ENCODE measurements around the gene MCUB. TPM values are rescaled to one million over a fixed set of nuclear protein-coding genes. Genes with fewer than 3 reads are reported as not detected.
"Not testable (repeated sequence)": the region's sequence is repeated elsewhere in the genome, so short reads cannot be mapped to it uniquely, and the experiment has no call there.

MCUB gene
- 10 to 100 TPM; 17.4 to 18.9 TPM for total RNA-seq
- long read RNA-seq, donor 1, transcript MCUB-201 (8 exons, 2,278 nt), result major isoform, 7 of 8 reads
- long read RNA-seq, donor 1, partial matches to known transcripts, result 0 of 8 reads
- long read RNA-seq, donor 1, other reads (novel, unspliced or antisense), result 1 of 8 reads
- long read RNA-seq, donor 2, transcript MCUB-201 (8 exons, 2,278 nt), result major isoform, 52 of 64 reads
- long read RNA-seq, donor 2, partial matches to known transcripts, result 0 of 64 reads
- long read RNA-seq, donor 2, other reads (novel, unspliced or antisense), result 12 of 64 reads

DNA sequence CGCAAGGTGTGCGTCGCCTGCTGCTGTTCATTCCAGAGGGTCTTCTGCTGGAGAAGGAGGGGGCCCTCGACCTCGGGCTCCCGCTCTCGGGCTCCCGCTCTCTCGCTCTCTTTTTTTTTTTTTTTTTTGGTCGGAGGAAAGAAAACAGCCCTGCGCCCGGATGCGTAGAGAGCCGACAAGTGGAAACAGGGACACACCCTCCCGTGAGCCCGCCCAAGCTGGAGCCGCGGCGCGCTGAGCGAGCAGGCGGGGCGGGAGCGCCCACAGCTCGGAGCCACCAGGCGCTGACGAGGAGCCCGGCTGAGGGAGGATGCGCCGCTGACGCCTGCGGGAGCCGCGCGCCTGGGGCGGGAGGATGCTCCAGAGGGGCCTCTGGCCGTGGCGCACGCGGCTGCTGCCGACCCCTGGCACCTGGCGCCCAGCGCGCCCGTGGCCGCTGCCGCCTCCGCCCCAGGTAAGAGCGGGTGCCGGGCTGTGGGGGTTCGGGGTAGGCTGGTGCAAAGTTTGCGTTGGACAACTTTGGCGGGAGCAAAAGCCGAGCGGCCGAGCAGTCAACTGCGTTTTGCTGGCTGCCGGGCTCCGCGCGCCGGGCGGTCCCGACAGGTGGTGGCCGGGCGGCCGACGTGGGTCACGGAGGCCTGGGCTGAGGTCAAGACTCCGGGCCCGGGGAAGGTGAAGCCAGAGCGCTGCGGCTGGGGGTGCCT is at the start of gene MCUB:
Gene MCUB (plus strand): TSS at position 264 of the 704 bp plus-strand sequence. CDS start 92 bp downstream, at position 356.
- intact Hi-C loops (cut with DNase I), result no loop called here
- DNase-seq (ENCODE audit: low spot score), result peak; percentile 97

- intact Hi-C loops (cut with DNase I), result no loop called here
Observed at GRCh38 chr4:109510687-109511086, 49.4 kb upstream of the MCUB start.

DNA sequence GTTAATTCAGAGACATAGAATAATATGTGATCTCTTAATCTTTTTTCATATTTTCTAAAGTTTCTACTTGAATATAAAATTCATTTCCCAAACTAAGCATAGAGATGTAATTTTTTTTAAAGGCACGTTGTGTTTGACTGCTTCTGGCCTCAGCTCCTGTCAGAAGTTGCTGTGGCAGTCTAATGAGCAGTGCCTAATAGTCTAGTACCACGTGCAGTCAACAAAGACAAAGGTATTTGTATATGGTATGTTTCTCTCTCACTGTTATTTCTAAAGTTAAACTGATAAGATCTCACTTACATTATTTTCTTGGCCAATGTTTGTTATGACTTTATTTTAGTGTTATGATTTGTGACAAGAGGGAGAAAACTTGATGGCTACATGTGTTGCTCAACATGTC is 48.6 kb upstream of the MCUB start:
- DNase-seq (ENCODE audit: low spot score), result no peak
- intact Hi-C loops (cut with DNase I), result no loop called here

More at GRCh38 chr4:109510687-109511086, 49.4 kb upstream of the MCUB start:
- no peak for DNase-seq (ENCODE audit: low spot score)

GRCh38 chr4:109513368-109513767 is 46.7 kb upstream of the MCUB start:
- intact Hi-C loops (cut with DNase I); DNase-seq (ENCODE audit: low spot score): not testable (repeated sequence)

- intact Hi-C loops (cut with DNase I), result no loop called here
- no peak for DNase-seq (ENCODE audit: low spot score)
Observed at GRCh38 chr4:109532182-109532581, 27.9 kb upstream of the MCUB start.

- DNase-seq (ENCODE audit: low spot score), result no peak
- intact Hi-C loops (cut with DNase I), result no loop called here
Observed at GRCh38 chr4:109545401-109545800, 14.6 kb upstream of the MCUB start.

GRCh38 chr4:109547394-109547793 is 12.7 kb upstream of the MCUB start:
- intact Hi-C loops (cut with DNase I), result no loop called here

DNA sequence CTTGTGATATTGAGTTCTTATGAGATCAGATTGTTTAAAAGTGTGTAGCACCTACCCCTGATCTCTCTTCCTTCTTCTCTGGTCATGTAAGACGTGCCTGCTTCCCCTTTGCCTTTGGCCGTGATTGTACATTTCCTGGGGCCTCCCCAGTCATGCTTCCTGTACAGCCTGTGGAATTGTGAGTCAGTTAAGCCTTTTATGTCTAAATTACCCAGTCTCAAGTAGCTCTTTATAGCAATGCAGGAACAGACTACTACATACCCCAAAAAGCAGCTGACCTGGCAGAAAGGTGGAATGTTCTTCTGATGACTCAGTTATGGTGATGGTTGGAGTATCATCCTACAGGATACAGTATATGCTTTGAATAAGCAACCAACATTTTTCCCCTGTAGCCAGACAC is 11.4 kb upstream of the MCUB start:
- DNase-seq (ENCODE audit: low spot score), result no peak
- intact Hi-C loops (cut with DNase I), result no loop called here

More at GRCh38 chr4:109547394-109547793, 12.7 kb upstream of the MCUB start:
- no peak for DNase-seq (ENCODE audit: low spot score)

DNA sequence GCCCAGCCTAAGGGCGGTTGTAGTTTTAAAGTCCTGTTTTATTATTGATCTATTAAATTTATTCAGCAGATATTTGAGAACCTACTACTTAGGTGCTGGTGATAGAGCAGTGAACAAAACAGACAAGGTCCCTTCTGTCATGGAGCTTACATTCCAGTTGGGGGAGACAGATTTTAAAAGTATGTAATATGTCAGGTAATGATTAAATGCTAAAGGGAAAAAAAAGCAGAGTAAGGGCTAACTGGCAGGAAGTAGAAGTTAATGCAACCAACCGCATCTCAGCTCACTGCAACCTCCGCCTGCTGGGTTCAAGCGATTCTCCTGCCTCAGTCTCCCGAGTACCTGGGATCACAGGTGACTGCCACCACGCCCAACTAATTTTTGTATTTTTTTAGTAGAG is 7.8 kb upstream of the MCUB start:
- intact Hi-C loops (cut with DNase I), result no loop called here
- DNase-seq (ENCODE audit: low spot score), result no peak

- no peak for DNase-seq (ENCODE audit: low spot score)
- intact Hi-C loops (cut with DNase I), result no loop called here
Observed at GRCh38 chr4:109553130-109553529, 6.9 kb upstream of the MCUB start.

DNA sequence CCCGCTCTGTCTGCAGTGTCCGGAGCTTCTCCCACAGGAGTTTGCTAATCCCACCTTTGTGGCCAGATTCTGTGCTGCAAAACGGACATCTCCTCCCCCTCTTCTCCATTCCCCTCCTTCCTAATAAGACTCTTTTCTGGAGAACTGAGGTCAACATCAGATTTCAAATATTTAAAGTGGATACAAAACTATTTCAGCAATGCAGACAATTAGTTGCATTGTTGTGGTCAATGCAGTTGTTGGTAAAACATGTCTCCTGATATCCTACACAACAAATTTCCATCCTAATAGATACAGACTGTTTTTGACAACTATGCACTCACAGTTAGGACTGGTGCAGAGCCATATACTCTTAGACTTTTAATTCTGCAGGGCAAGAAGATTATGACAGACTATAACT is 5.1 kb upstream of the MCUB start:
- intact Hi-C loops (cut with DNase I), result no loop called here
- DNase-seq (ENCODE audit: low spot score), result no peak

DNA sequence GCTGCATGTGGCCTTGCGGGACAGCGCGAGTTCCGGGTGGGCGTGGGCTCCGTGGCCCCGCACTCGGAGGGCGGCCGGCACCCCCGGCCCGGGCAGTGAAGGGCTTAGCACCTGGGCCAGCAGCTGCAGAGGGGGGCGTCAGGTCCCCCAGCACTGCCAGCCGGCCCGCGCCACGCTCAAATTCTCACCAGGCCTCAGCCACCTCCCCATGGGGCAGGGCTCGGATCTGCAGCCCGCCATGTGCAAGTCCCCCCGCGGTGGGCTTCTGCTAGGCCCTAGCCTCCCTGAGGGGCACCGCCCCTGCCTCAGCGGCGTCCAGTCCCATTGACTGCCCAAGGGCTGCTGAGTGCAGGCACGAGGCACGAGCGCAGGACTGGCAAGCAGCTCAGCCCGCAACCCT is 2.6 kb upstream of the MCUB start:
- no peak for DNase-seq (ENCODE audit: low spot score)
- intact Hi-C loops (cut with DNase I), result no loop called here

- DNase-seq (ENCODE audit: low spot score); intact Hi-C loops (cut with DNase I): not testable (repeated sequence)
Observed at GRCh38 chr4:109558095-109558494, 2.0 kb upstream of the MCUB start.

DNA sequence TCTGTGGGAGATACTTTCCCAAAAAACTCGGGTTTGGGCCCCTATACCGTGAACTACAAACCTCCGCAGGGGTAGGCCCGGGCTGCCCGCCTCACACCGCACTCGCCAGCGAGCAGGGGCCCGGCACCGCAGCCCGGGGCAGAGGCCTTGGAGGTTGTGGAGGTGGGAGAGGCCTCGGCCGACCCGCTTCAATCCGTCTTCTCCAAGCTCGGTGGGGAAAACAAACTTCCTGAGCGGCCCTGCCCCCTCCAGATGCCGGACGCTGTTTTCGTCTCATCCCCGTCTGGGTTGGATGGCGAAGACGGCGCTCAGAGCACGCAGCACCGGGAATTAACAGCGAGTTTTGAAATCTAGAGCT is 442 bp upstream of the MCUB start:
- intact Hi-C loops (cut with DNase I), result no loop called here
- peak; percentile 84 for DNase-seq (ENCODE audit: low spot score)

DNA sequence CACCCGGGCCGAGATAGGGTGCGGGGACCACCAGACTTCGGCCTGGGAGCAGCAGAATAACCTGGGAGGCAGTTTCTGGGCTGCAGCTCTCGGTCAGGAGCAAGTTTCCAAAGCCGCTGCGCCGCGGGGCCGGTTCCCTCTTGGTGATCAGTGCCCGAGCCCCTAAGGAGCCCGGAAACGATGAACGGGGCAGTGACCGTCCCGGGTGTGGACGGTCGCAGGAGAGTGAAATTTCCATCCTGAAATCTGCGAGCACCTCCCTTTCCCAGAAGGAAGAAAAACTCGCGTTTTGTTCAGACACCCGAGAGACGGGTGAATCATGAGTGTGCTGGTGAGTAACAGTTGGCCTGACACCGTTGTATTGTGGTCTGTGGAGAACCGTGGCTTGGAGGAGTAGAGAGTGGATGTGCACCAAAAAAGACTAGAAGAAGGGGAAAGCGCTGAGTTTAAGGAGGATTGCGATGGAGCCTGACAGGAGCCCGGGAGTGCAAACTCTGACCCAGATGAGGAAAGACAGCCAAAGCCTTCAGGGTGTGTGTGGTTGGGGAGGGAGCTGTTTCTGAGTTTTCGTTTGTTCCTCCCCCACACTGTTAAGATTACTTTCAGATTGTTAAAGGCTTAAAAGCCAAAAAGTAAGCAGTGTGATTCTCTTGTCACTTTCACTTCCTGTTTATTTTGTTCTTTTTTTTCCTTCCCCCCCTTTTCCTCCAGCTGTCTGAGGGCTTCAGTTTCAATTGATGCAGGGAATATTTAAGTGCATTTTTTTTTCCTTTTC is 828 bp downstream of the MCUB start:
- DNase-seq (ENCODE audit: low spot score), result peak; percentile 87
- intact Hi-C loops (cut with DNase I), result no loop called here

- intact Hi-C loops (cut with DNase I), result no loop called here
- DNase-seq (ENCODE audit: low spot score), result no peak
Observed at GRCh38 chr4:109562457-109563239, 2.6 kb downstream of the MCUB start.

DNA sequence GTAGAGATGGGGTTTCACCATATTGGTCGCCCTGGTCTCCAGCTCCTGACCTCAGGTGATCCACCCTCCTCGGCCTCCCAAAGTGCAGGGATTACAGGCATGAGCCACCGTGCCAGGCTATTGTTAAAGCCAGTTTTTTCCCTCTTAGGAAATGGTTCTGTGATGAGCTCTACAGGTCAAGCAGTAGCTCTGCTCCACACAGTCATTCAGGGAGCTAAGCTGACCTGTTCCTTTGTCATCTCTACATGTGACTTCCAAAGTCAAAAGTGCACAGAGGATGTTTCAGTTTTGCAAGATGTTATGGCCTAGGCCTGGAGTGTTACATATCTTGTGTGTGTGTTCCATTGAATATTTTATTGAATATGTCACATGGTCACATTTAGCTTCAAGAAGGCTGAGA is 11.4 kb downstream of the MCUB start:
- no peak for DNase-seq (ENCODE audit: low spot score)
- intact Hi-C loops (cut with DNase I), result no loop called here

GRCh38 chr4:109572154-109572553 is 12.1 kb downstream of the MCUB start:
- intact Hi-C loops (cut with DNase I), result no loop called here
- DNase-seq (ENCODE audit: low spot score), result no peak

DNA sequence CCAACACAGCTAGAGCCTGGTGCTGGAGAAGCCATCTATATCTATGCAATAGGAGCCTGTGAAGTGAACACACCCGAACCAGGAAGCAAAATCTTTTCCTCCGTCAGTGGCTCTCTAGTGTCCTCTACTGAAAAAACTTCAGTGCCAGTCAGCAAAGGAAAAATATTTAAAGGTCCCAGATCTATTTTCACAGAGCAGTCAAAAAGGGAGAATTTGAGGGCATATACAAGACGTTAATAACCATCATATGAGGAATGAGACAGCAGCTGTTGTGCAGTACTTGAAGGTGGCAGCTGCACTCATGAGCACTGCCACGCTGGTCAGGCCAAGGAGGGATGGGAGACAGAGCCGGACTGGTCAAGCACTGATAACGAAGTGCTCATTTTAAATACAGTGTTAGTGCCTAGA is 14.4 kb downstream of the MCUB start:
- intact Hi-C loops (cut with DNase I), result no loop called here

More for the DNA sequence above, 14.4 kb downstream of the MCUB start:
- no peak for DNase-seq (ENCODE audit: low spot score)
